GM23338 (cell line): Measurements from ENCODE around the gene ZNF410. TPM values are rescaled to one million over a fixed set of nuclear protein-coding genes. Genes with fewer than 3 reads are reported as not detected.
A peak's percentile ranks its signal among the peaks of the same experiment; 100 is the strongest.

ENCODE experiments used
- ATAC-seq: fragments of 200-7000 bp; cut with Tn5 transposase; 3 replicates; pipeline ENCODE4 v1.9.1; 2020
- DNase-seq: peaks from one replicate; pipeline ENCODE4 v3.0.0-alpha.2; 2015; ENCODE audit warnings: low spot score
- H2AFZ ChIP-seq: fragments of 200-600 bp; sonication (generic); 2 replicates; pipeline ENCODE4 v1.8.0; 2016; ENCODE audit warnings: antibody characterized with exemption, mild to moderate bottlenecking, moderate library complexity
- H3F3A ChIP-seq: fragments of 200-600 bp; sonication (generic); replicated peaks from 2 replicates; pipeline ENCODE4 v1.8.0; 2017; ENCODE audit warnings: antibody characterized with exemption, mixed run types, low read depth
- H3K27ac ChIP-seq: fragments of 200-600 bp; sonication (generic); 2 replicates; pipeline ENCODE4 v1.6.1; 2016; ENCODE audit warnings: low read depth
- H3K27me3 ChIP-seq: fragments of 200-600 bp; sonication (generic); 2 replicates; pipeline ENCODE4 v1.8.0; 2016; ENCODE audit warnings: mild to moderate bottlenecking, mixed run types, moderate library complexity; ENCODE audit not compliant: insufficient read depth
- H3K36me3 ChIP-seq: fragments of 200-600 bp; sonication (generic); 2 replicates; pipeline ENCODE4 v1.8.0; 2016; ENCODE audit warnings: mild to moderate bottlenecking; ENCODE audit not compliant: insufficient read depth
- H3K4me1 ChIP-seq: fragments of 200-600 bp; sonication (generic); 2 replicates; pipeline ENCODE4 v1.8.0; 2016; ENCODE audit warnings: mild to moderate bottlenecking, moderate library complexity; ENCODE audit not compliant: insufficient read depth
- H3K4me2 ChIP-seq: fragments of 200-600 bp; sonication (generic); 2 replicates; pipeline ENCODE4 v1.7.1; 2017; ENCODE audit warnings: mixed run types
- H3K4me3 ChIP-seq: fragments of 200-600 bp; sonication (generic); 2 replicates; pipeline ENCODE4 v1.6.1; 2016; ENCODE audit warnings: mixed run types
- H3K79me2 ChIP-seq: fragments of 200-600 bp; sonication (generic); replicated peaks from 2 replicates; pipeline ENCODE4 v1.8.0; 2017; ENCODE audit warnings: mild to moderate bottlenecking; ENCODE audit not compliant: insufficient read depth
- H3K9me2 ChIP-seq: fragments of 200-600 bp; sonication (generic); 2 replicates; pipeline ENCODE4 v1.8.0; 2017; ENCODE audit not compliant: insufficient read depth
- H4K20me1 ChIP-seq: fragments of 200-600 bp; sonication (generic); replicated peaks from 2 replicates; pipeline ENCODE4 v1.8.0; 2017; ENCODE audit warnings: mild to moderate bottlenecking; ENCODE audit not compliant: insufficient read depth
- H3K27ac Mint-ChIP-seq: 2 replicates; pipeline ENCODE4 v1.8.0; 2020; ENCODE audit warnings: inconsistent platforms, mild to moderate bottlenecking, moderate library complexity, mixed read lengths
- H3K27me3 Mint-ChIP-seq: 3 replicates; pipeline ENCODE4 v1.8.0; 2022; ENCODE audit warnings: low read depth, mild to moderate bottlenecking, moderate library complexity, mixed read lengths, inconsistent platforms; ENCODE audit not compliant: insufficient read depth, poor library complexity
- H3K36me3 Mint-ChIP-seq: 3 replicates; pipeline ENCODE4 v1.8.0; 2021; ENCODE audit warnings: low read depth, mild to moderate bottlenecking, inconsistent platforms, moderate library complexity, mixed read lengths
- H3K4me1 Mint-ChIP-seq: 3 replicates; pipeline ENCODE4 v1.8.0; 2020; ENCODE audit warnings: mild to moderate bottlenecking, inconsistent platforms, mixed read lengths
- H3K4me3 Mint-ChIP-seq: 3 replicates; pipeline ENCODE4 v1.8.0; 2021; ENCODE audit warnings: moderate library complexity, mild to moderate bottlenecking, inconsistent platforms, mixed read lengths
- H3K9me3 Mint-ChIP-seq: 3 replicates; pipeline ENCODE4 v1.8.0; 2020; ENCODE audit warnings: moderate library complexity, mild to moderate bottlenecking, inconsistent platforms, mixed read lengths
- CREB1 ChIP-seq: fragments of 250-450 bp; sonication (Bioruptor Pico); IDR thresholded peaks from 2 replicates; pipeline ENCODE4 v1.5.0; 2020; ENCODE audit warnings: low read depth, mild to moderate bottlenecking, moderate library complexity
- EZH2 ChIP-seq: fragments of 200-600 bp; sonication (generic); IDR thresholded peaks from one replicate; pipeline ENCODE4 v1.8.0; 2017; ENCODE audit warnings: antibody characterized with exemption, mild to moderate bottlenecking, low read depth; ENCODE audit not compliant: unreplicated experiment
- EZH2phosphoT487 ChIP-seq: fragments of 200-600 bp; sonication (generic); IDR thresholded peaks from one replicate; pipeline ENCODE4 v1.8.1; 2018; ENCODE audit warnings: antibody characterized with exemption; ENCODE audit not compliant: unreplicated experiment
- JUNB ChIP-seq: IDR thresholded peaks from one replicate; pipeline ENCODE4 v1.6.1; 2016; ENCODE audit warnings: antibody characterized with exemption; ENCODE audit not compliant: unreplicated experiment
- STAT1 ChIP-seq: IDR thresholded peaks from one replicate; pipeline ENCODE4 v1.6.1; 2016; ENCODE audit warnings: antibody characterized with exemption; ENCODE audit not compliant: unreplicated experiment
- polyA plus RNA-seq: library from polyadenylated mRNA; unstranded; fragments of >200 nt; fragmentation: Nextera tagmentation; extraction: Ambion mirVana; gene quantifications from 2 replicates; pipeline ENCODE4 v1.2.1, GENCODE V29; 2016
- total RNA-seq: library from RNA; depleted of rRNA; stranded (reverse); fragments of >200 nt; shearing (Covaris generic); gene quantifications from 2 replicates; pipeline ENCODE4 v1.2.3, GENCODE V29; 2014
- TF ChIP-seq, protein P1 (sequence below), 2 experiments: fragments of 200-600 bp in 1 of 2; sonication (generic) in 1 of 2; conservative IDR thresholded peaks; 2 replicates each; pipeline versions ENCODE4 v1.5.1 to v1.6.1; 2016 to 2017; ENCODE audit warnings: antibody characterized with exemption in 2 of 2, low read depth in 2 of 2, mild to moderate bottlenecking in 2 of 2, moderate library complexity in 1 of 2
- TF ChIP-seq, protein P2 (sequence below): IDR thresholded peaks from 2 replicates; pipeline ENCODE4 v1.6.1; 2016; ENCODE audit warnings: antibody characterized with exemption
- TF ChIP-seq, protein P3 (sequence below): IDR thresholded peaks from one replicate; pipeline ENCODE4 v1.6.1; 2018; ENCODE audit warnings: antibody characterized with exemption; ENCODE audit not compliant: unreplicated experiment

Gene ZNF410
- total and polyA plus RNA-seq, 2 experiments from 2014 or later: 10.6 to 20.4 TPM

DNA sequence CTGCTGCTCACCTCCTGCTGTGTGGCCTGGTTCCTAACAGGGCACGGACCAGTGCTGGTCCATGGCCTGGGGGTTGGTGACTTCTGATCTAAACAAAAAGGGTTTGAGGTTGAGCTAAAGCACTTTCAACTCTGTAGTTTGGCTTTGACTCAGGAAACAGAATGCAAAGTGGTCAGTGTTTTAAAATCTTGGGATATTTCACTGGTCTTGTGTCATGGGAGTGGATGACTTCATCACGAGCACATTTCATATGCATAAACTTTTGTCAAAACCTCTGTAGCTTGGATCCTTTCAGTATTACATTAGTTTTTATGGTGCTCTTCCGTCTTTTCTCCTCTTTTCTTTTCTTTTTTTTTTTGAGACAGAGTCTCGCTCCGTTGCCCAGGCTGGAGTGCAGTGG, 37.7 kb downstream of the ZNF410 start (continued):
- TF ChIP-seq, protein P1, sequence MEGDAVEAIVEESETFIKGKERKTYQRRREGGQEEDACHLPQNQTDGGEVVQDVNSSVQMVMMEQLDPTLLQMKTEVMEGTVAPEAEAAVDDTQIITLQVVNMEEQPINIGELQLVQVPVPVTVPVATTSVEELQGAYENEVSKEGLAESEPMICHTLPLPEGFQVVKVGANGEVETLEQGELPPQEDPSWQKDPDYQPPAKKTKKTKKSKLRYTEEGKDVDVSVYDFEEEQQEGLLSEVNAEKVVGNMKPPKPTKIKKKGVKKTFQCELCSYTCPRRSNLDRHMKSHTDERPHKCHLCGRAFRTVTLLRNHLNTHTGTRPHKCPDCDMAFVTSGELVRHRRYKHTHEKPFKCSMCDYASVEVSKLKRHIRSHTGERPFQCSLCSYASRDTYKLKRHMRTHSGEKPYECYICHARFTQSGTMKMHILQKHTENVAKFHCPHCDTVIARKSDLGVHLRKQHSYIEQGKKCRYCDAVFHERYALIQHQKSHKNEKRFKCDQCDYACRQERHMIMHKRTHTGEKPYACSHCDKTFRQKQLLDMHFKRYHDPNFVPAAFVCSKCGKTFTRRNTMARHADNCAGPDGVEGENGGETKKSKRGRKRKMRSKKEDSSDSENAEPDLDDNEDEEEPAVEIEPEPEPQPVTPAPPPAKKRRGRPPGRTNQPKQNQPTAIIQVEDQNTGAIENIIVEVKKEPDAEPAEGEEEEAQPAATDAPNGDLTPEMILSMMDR (conservative IDR thresholded peaks at IDR 0.05; ENCODE audit: low read depth in 2 of 2): no peak
- TF ChIP-seq, protein P2, sequence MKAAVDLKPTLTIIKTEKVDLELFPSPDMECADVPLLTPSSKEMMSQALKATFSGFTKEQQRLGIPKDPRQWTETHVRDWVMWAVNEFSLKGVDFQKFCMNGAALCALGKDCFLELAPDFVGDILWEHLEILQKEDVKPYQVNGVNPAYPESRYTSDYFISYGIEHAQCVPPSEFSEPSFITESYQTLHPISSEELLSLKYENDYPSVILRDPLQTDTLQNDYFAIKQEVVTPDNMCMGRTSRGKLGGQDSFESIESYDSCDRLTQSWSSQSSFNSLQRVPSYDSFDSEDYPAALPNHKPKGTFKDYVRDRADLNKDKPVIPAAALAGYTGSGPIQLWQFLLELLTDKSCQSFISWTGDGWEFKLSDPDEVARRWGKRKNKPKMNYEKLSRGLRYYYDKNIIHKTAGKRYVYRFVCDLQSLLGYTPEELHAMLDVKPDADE: no peak
- no peak for TF ChIP-seq STAT1
- TF ChIP-seq JUNB: no peak
- no peak for TF ChIP-seq EZH2phosphoT487

DNA sequence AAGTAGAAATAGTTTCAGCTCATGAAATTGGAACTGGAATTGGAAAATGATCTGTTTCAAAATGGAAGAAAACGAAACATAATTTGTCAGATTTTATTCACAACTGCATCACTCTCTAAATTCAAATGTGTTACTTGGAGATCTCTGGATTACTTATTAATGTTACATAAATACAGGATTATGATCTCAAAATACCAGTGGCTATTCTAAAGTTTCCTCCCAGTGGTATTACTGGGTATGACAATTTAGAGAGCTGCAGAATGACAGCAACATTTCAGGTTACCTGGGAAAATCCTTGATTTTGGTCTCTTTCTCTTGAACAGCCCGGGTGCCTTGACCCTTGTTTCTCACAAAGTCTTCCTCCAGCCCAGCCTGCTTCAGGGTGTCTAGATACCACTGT, 49.0 kb downstream of the ZNF410 start:
- DNase-seq (peak; percentile 51), ATAC-seq (peak; percentile 36; the same call in 2 of the 3 replicates)
- Histone ChIP-seq H3K4me2 (no peak overlapping the region), H3K9me2 (no peaks in the 10 kb centered on the region), H3F3A (no peaks in the 10 kb centered on the region), H3K79me2 (no peaks in the 10 kb centered on the region), H3K27me3 (no peaks in the 10 kb centered on the region), H2AFZ (no peak overlapping the region), H3K4me3 (no peak overlapping the region), H4K20me1 (no peaks in the 10 kb centered on the region; the same call in 1 of the 2 replicates), H3K27ac (no peak overlapping the region), H3K36me3 (peaks cover 7% of the 10 kb centered on the region), H3K4me1 (no peaks in the 10 kb centered on the region)
- TF ChIP-seq EZH2phosphoT487: no peak
- TF ChIP-seq EZH2: no peak
- no peak for TF ChIP-seq CREB1 (CRISPR knock-in tag)
- TF ChIP-seq, protein P1 (conservative IDR thresholded peaks at IDR 0.05; ENCODE audit: low read depth in 2 of 2): peak in 1 of 2 experiments; percentile 52; a peak in 3 of 4 replicates
- TF ChIP-seq, protein P3, sequence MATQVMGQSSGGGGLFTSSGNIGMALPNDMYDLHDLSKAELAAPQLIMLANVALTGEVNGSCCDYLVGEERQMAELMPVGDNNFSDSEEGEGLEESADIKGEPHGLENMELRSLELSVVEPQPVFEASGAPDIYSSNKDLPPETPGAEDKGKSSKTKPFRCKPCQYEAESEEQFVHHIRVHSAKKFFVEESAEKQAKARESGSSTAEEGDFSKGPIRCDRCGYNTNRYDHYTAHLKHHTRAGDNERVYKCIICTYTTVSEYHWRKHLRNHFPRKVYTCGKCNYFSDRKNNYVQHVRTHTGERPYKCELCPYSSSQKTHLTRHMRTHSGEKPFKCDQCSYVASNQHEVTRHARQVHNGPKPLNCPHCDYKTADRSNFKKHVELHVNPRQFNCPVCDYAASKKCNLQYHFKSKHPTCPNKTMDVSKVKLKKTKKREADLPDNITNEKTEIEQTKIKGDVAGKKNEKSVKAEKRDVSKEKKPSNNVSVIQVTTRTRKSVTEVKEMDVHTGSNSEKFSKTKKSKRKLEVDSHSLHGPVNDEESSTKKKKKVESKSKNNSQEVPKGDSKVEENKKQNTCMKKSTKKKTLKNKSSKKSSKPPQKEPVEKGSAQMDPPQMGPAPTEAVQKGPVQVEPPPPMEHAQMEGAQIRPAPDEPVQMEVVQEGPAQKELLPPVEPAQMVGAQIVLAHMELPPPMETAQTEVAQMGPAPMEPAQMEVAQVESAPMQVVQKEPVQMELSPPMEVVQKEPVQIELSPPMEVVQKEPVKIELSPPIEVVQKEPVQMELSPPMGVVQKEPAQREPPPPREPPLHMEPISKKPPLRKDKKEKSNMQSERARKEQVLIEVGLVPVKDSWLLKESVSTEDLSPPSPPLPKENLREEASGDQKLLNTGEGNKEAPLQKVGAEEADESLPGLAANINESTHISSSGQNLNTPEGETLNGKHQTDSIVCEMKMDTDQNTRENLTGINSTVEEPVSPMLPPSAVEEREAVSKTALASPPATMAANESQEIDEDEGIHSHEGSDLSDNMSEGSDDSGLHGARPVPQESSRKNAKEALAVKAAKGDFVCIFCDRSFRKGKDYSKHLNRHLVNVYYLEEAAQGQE: no peak
- H3K4me1 Mint-ChIP-seq: no peaks in the 10 kb centered on the region
- no peak overlapping the region for H3K4me3 Mint-ChIP-seq
- no peak overlapping the region for H3K27ac Mint-ChIP-seq
- no peaks in the 10 kb centered on the region for H3K27me3 Mint-ChIP-seq
- no peaks in the 10 kb centered on the region for H3K9me3 Mint-ChIP-seq
- H3K36me3 Mint-ChIP-seq: no peaks in the 10 kb centered on the region
